ENCODE measurements around the gene RHOT2. TPM values are rescaled to one million over a fixed set of nuclear protein-coding genes. Genes with fewer than 3 reads are reported as not detected.

RHOT2 gene
- total and polyA plus RNA-seq, 10 of the 15 experiments (the other 5 are each of a cell fraction or from before 2014, with no cell fraction given) = 3.7 to 174 (median 69.8) TPM

DNA sequence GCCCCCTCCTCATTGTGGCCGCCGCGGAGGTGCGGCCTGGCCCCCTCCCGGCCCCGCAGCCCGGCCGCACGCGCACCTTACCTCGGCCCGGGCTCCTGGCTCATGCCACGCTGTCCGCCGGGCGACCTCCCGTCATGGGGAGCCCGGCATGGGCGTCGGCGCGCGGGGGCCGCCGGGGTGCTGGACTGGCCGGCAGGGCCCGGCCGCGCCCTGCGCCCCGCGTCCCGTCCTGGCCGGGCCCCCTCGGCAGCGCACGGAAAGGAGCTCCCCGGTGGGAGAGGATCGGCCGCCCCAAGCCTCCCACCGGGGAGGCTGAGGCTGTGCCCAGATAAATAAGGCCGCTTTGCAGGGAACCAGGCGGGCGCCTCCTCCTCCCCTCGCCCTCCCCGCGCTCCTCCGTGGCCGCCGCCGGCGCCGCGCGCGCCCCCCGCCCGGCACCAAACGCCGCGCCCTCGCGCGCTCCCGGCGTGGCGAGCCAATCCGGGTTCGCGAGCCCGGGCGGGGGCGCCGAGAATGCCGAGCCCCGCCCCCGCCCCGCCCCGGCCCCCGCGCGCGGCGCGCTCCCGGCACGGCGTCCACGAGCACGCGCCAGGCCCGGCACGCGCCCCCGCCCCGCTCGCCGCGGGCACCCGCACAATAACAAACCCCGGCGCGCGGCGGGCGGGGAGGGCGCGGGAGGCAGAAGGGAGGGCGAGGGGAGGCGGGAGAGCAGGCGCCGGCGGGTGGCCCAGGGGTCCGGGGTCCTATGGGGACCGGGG is 37.7 kb downstream of the RHOT2 start, which contains the start of gene FBXL16:
TSS of gene FBXL16 (minus strand) at position 371 of the 758 bp plus-strand sequence. CDS start 8,396 bp downstream, outside the sequence.
- no TSS peak for BruUV-seq (replicated peaks)
- DNase-seq (ENCODE audit: low read depth, low spot score) (no peak), FAIRE-seq (no peak), ATAC-seq (no peak)
- no peak within 1 kb of the TSS for H3K4me3 ChIP-seq
- WGBS (ENCODE audit: insufficient coverage, insufficient replicate concordance, low lambda C conversion rate, missing lambda C conversion rate) = 18% methylated on average over 33 of the region's 115 CpGs
- ChIA-PET RAD21 (ENCODE audit: unreplicated experiment) (no interaction called here), CTCF (no interaction called here), SMC1A (ENCODE audit: uncharacterized antibody, unreplicated experiment) (no interaction called here), POLR2A (no interaction called here)
- H3K9ac ChIP-seq (ENCODE audit: control insufficient read depth, insufficient read depth, low read length) = no peak within 1 kb of the TSS
- no peak within 1 kb of the TSS for H3K27ac ChIP-seq (ENCODE audit: control insufficient read depth, insufficient read depth)
- TF ChIP-seq MAX (IDR thresholded peaks at IDR 0.05; ENCODE audit: low read depth, low read length) = no peak
- TF ChIP-seq SRF (IDR thresholded peaks at IDR 0.05; ENCODE audit: low read depth in 2 of 2, low read length in 2 of 2) = no peak
- no peak for TF ChIP-seq TARDBP (IDR thresholded peaks at IDR 0.05; ENCODE audit: borderline replicate concordance)
- TF ChIP-seq, protein P1, sequence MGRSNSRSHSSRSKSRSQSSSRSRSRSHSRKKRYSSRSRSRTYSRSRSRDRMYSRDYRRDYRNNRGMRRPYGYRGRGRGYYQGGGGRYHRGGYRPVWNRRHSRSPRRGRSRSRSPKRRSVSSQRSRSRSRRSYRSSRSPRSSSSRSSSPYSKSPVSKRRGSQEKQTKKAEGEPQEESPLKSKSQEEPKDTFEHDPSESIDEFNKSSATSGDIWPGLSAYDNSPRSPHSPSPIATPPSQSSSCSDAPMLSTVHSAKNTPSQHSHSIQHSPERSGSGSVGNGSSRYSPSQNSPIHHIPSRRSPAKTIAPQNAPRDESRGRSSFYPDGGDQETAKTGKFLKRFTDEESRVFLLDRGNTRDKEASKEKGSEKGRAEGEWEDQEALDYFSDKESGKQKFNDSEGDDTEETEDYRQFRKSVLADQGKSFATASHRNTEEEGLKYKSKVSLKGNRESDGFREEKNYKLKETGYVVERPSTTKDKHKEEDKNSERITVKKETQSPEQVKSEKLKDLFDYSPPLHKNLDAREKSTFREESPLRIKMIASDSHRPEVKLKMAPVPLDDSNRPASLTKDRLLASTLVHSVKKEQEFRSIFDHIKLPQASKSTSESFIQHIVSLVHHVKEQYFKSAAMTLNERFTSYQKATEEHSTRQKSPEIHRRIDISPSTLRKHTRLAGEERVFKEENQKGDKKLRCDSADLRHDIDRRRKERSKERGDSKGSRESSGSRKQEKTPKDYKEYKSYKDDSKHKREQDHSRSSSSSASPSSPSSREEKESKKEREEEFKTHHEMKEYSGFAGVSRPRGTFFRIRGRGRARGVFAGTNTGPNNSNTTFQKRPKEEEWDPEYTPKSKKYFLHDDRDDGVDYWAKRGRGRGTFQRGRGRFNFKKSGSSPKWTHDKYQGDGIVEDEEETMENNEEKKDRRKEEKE (IDR thresholded peaks at IDR 0.05) = no peak
- TF ChIP-seq ZNF384 (IDR thresholded peaks at IDR 0.05; ENCODE audit: borderline replicate concordance, low read depth, low read length) = no peak
- no peak for TF ChIP-seq RELA (IDR thresholded peaks at IDR 0.05; ENCODE audit: borderline replicate concordance, partially characterized antibody)
- TF ChIP-seq GABPA (IDR thresholded peaks at IDR 0.05; ENCODE audit: low read depth) = no peak
- no peak for TF ChIP-seq SUZ12 (IDR thresholded peaks at IDR 0.05; ENCODE audit: unreplicated experiment)
- no peak for TF ChIP-seq SPI1 (IDR thresholded peaks at IDR 0.05; ENCODE audit: borderline replicate concordance, insufficient read depth, low read depth, low read length)
- no peak for TF ChIP-seq E2F4 (IDR thresholded peaks at IDR 0.05; ENCODE audit: low read depth, low read length)
- TF ChIP-seq MEF2A (IDR thresholded peaks at IDR 0.05; ENCODE audit: insufficient read depth, low read depth, low read length) = no peak
- TF ChIP-seq TCF12 (IDR thresholded peaks at IDR 0.05; ENCODE audit: low read depth, low read length) = no peak
- TF ChIP-seq RUNX3 (IDR thresholded peaks at IDR 0.05; ENCODE audit: low read length) = no peak
- TF ChIP-seq KAT2A (conservative IDR thresholded peaks at IDR 0.05; ENCODE audit: control insufficient read depth, low read depth, low read length) = no peak
- H3K4me2 ChIP-seq (ENCODE audit: control insufficient read depth, insufficient read depth) = no peak within 1 kb of the TSS
- no peaks in the 10 kb centered on the region for H3K9me3 ChIP-seq (replicated peaks; ENCODE audit: control insufficient read depth, insufficient read depth, low read length)
- H3K79me2 ChIP-seq (ENCODE audit: control insufficient read depth, insufficient read depth, low read length) = no peaks in the 10 kb centered on the region
- peaks cover 0 to 11% of the 10 kb centered on the region in 2 experiments; a peak in 2 of 4 replicates for H3K27me3 ChIP-seq (replicated peaks in 1 of 2; ENCODE audit: control insufficient read depth in 2 of 2, insufficient read depth in 2 of 2, low read length in 1 of 2)
- H4K20me1 ChIP-seq (ENCODE audit: control insufficient read depth, insufficient read depth) = no peaks in the 10 kb centered on the region
- no peaks in the 10 kb centered on the region for H3K36me3 ChIP-seq (ENCODE audit: control insufficient read depth in 2 of 2, insufficient read depth in 2 of 2, low read length in 1 of 2)
- H3K4me1 ChIP-seq (ENCODE audit: control insufficient read depth, insufficient read depth, low read length) = no peaks in the 10 kb centered on the region
- intact Hi-C loops (cut with micrococcal nuclease; ENCODE audit: unreplicated experiment) = no loop called here
- H2AFZ ChIP-seq (ENCODE audit: control insufficient read depth, low read depth, low read length) = no peak within 1 kb of the TSS
- in situ Hi-C loops (cut with MboI) = no loop called here

All from GM12878 (cell line).